ENCODE data around the gene TMOD2. TPM values are rescaled to one million over a fixed set of nuclear protein-coding genes. Genes with fewer than 3 reads are reported as not detected.

The TMOD2 gene
- total and polyA plus RNA-seq, 2 of the 8 experiments (the other 6 are each of a cell fraction or from before 2014, with no cell fraction given): 0.80 to 6.5 TPM

DNA sequence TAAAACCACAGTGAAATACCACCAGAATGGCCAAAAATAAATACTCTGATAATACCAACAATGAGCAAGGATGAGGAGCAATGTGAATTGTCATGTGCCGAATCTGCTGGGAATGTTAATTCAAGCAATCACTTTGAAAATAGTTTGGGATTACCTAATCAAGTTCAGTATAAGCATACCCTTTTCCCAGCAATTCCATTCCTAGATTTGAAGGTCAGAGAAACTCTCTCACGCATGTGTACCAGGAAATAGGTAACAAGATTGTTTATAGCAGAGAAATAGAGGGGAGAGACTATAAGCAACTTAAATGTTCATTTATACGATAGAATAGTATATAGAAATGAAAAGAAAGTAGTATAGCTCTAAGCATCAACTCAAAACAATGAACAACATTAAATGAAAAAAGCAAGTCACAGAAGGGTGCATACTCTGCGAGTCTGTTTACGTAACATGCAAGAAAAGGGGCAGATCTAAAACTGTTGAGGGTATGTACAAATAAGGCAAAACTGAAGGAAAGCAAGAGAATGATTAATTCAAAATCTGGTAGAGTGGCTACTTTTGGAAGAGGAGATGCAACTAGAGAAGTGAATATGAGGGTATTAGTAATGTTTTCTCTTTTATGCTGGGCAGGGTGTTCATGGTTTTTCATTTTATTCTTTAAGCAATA is 105.5 kb downstream of the TMOD2 start (continued):
- TF ChIP-seq CHD1 (IDR thresholded peaks at IDR 0.05; ENCODE audit: low read depth, low read length): no peak
- no peak for TF ChIP-seq GTF2F1 (IDR thresholded peaks at IDR 0.05; ENCODE audit: borderline replicate concordance, low read depth, low read length)
- TF ChIP-seq RFX5 (IDR thresholded peaks at IDR 0.05; ENCODE audit: borderline replicate concordance, low read depth, low read length): no peak
- no peak for TF ChIP-seq RAD21 (IDR thresholded peaks at IDR 0.05 in 1 of 2, conservative IDR thresholded peaks at IDR 0.05 in 1 of 2; ENCODE audit: low read depth in 2 of 2, low read length in 2 of 2)
- no peak for TF ChIP-seq SP4 (IDR thresholded peaks at IDR 0.05; ENCODE audit: low read length)
- TF ChIP-seq CBX8 (IDR thresholded peaks at IDR 0.05; ENCODE audit: borderline replicate concordance, low read depth, low read length): no peak

Data from H1 (cell line).